Karpas-422 (cell line): ENCODE data around the gene PAX5. TPM values are rescaled to one million over a fixed set of nuclear protein-coding genes. Genes with fewer than 3 reads are reported as not detected.

Source experiments
- DNase-seq: peaks from one replicate; pipeline ENCODE4 v3.0.0-alpha.2; 2015
- H2AFZ ChIP-seq: fragments of 200-600 bp; sonication (generic); 2 replicates; pipeline ENCODE4 v1.6.1; 2014; ENCODE audit warnings: antibody characterized with exemption, low read length, mixed read lengths
- H3K27ac ChIP-seq: fragments of 200-600 bp; sonication (generic); 2 replicates; pipeline ENCODE4 v1.5.1; 2014; ENCODE audit warnings: mild to moderate bottlenecking, low read length, moderate library complexity
- H3K27me3 ChIP-seq: fragments of 200-600 bp; sonication (generic); 2 replicates; pipeline ENCODE4 v1.6.1; 2014; ENCODE audit warnings: low read length, mixed read lengths
- H3K36me3 ChIP-seq: fragments of 200-600 bp; sonication (generic); 2 replicates; pipeline ENCODE4 v1.6.1; 2014; ENCODE audit warnings: low read length, mixed read lengths; ENCODE audit not compliant: insufficient read depth
- H3K4me1 ChIP-seq: fragments of 200-600 bp; sonication (generic); 2 replicates; pipeline ENCODE4 v1.6.1; 2014; ENCODE audit warnings: mild to moderate bottlenecking, low read length, mixed read lengths
- H3K4me2 ChIP-seq: fragments of 200-600 bp; sonication (generic); 2 replicates; pipeline ENCODE4 v1.6.1; 2014; ENCODE audit warnings: low read length, low read depth, mild to moderate bottlenecking; ENCODE audit not compliant: poor library complexity, severe bottlenecking
- H3K4me3 ChIP-seq: fragments of 200-600 bp; sonication (generic); 2 replicates; pipeline ENCODE4 v1.5.1; 2014; ENCODE audit warnings: mild to moderate bottlenecking, antibody characterized with exemption, low read length, mixed read lengths
- H3K79me2 ChIP-seq: fragments of 200-600 bp; sonication (generic); 2 replicates; pipeline ENCODE4 v1.6.1; 2014; ENCODE audit warnings: mild to moderate bottlenecking, low read length, mixed read lengths
- H3K9ac ChIP-seq: fragments of 200-600 bp; sonication (generic); 2 replicates; pipeline ENCODE4 v1.6.0; 2014; ENCODE audit warnings: low read length
- H3K9me2 ChIP-seq: fragments of 200-600 bp; sonication (generic), shearing (Covaris generic); replicated peaks from 2 replicates; pipeline ENCODE4 v1.6.0; 2014; ENCODE audit warnings: mild to moderate bottlenecking, low read length, moderate library complexity; ENCODE audit not compliant: insufficient read depth
- H3K9me3 ChIP-seq: fragments of 300-700, 200-600 bp; sonication (generic); 2 replicates; pipeline ENCODE4 v1.6.1; 2014; ENCODE audit warnings: low read length, mixed read lengths
- H4K20me1 ChIP-seq: fragments of 200-600 bp; sonication (generic); 2 replicates; pipeline ENCODE4 v1.6.1; 2014; ENCODE audit warnings: mild to moderate bottlenecking, antibody characterized with exemption, low read length, low read depth; ENCODE audit not compliant: insufficient read depth
- total RNA-seq: library from RNA; depleted of rRNA; stranded (reverse); fragments of >200 nt; shearing (Covaris generic); gene quantifications from 2 replicates; pipeline ENCODE4 v1.2.3, GENCODE V29; 2014; ENCODE audit warnings: low replicate concordance

Gene PAX5
- total RNA-seq, 1 experiment from 2014 or later, result 88.9 TPM

DNA sequence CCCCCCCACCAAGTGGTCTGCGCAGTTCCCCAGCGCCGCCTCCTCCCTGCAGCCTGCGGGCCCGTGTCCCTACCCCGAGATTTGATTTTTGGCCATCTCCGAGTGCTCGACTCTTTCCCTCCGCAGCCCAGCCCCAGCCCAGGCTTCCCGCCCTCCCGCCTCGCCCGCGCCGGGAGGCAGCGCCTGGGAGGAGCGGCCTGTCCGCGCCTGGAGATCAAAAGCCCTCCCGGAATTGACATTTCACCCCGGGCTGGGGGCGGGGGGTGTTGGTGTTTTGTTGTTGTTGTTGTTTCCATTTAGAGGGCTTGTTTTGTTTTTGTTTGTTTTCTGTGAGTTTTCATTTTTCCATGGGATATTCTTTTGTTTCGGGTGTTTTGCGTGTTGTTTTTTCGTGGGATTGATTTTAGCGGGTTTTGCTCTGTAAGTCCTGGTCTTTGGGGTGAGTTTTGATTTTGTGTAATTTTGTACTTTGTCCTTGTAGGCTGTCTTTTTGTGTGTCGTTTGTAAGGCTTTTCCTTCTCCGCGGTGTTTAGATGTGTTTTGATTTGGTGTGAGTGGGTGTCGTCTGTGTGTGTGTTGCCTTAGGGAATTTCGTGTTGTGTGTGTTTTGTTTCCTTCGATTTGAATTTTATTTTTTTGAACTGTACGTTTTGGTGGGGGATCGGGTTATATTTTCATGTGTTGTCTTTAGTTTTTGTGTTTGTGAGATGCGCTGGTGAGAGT lies 1.7 kb upstream of the PAX5 start:
- H2AFZ ChIP-seq, result peak overlapping the region; percentile 16; the same call in 1 of the 2 replicates
- H3K9me2 ChIP-seq, result no peaks in the 10 kb centered on the region
- peak overlapping the region; percentile 92 for H3K9ac ChIP-seq
- H3K4me3 ChIP-seq, result peak overlapping the region; percentile 83
- no peaks in the 10 kb centered on the region for H3K36me3 ChIP-seq
- H4K20me1 ChIP-seq, result peaks cover 11% of the 10 kb centered on the region; the same call in 1 of the 2 replicates
- H3K79me2 ChIP-seq, result peaks cover 37% of the 10 kb centered on the region
- H3K4me2 ChIP-seq, result peak overlapping the region; percentile 97
- H3K27me3 ChIP-seq, result no peaks in the 10 kb centered on the region
- no peaks in the 10 kb centered on the region for H3K9me3 ChIP-seq
- peak overlapping the region; percentile 92 for H3K27ac ChIP-seq
- H3K4me1 ChIP-seq, result peaks cover 56% of the 10 kb centered on the region
- peak; percentile 75 for DNase-seq

DNA sequence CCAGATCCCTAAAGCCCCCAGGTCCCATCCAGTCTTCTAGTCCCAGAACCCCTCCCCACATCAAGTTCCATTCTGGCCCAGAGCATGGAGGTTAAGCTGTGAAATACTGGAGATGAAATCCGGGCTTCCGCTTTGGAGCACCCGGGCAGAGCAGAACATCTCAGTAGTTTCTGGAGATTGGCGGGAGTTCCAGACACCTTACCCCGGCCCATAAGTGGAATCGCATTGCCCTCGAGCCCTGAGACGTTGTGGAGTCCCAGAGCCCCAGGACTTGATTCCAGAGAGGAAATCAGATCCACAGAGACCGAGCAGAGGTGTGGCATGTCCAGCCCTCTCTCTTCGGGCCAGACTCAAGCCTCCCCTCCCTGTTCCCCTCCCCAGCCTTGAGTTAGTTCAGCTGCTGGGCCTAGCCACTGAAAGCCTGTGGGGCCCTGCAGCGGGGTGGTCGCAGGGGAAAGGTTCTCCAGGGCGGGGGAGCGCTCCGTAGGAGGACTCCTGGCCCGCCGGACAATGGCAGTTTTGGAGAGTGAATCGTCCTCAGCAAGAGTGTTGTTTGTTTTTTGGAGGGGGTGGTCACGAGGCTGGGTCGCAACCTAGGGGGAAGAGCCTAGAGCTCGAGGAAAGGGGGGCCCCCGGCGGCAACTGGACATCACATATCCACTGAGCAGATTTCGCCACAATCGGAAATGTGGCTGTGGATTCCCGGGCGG lies 1.0 kb upstream of the PAX5 start:
- Histone ChIP-seq H3K27me3 (no peaks in the 10 kb centered on the region), H3K9me2 (no peaks in the 10 kb centered on the region), H3K4me1 (peaks cover 63% of the 10 kb centered on the region), H4K20me1 (peaks cover 11% of the 10 kb centered on the region; the same call in 1 of the 2 replicates), H3K9ac (peak overlapping the region; percentile 92), H3K9me3 (no peaks in the 10 kb centered on the region), H3K36me3 (no peaks in the 10 kb centered on the region), H3K4me3 (peak overlapping the region; percentile 83), H3K4me2 (peak overlapping the region; percentile 97), H3K27ac (peak overlapping the region; percentile 92), H3K79me2 (peaks cover 44% of the 10 kb centered on the region), H2AFZ (peak overlapping the region; percentile 68; the same call in 1 of the 2 replicates)
- DNase-seq, result no peak

DNA sequence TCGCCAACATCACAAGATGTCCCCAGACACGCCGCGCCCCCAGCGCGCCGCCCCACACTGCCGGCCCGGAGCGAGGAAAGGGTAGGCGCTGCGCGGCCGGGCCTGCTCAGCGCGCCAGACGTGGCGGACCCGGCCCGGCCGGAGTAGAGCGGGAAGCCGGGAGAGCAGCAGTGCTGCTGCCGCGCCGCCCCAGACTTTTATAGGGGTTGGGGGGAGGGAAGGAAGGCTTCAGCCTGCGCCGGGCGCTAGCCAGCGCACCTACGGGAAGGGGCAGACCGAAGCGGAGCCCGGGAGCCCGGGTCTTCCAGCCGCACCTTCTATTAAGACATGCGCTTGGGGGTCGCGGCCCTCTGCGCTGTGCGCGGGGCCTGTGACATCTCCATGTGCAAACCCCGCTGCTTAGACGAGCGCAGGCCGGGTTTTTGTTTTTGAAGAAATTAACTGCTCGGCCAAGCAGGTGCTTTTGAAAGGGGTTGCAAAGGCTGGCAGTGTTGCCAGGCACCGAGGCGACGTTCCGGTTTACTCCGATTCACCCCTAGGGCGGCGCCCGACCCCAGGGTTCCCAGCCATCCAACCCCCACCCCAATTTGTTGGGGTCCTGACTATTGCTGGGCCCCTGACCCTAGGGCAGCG lies 353 bp upstream of the PAX5 start:
- DNase-seq, result peak; percentile 92
- Histone ChIP-seq H3K79me2 (peaks cover 51% of the 10 kb centered on the region), H3K36me3 (no peaks in the 10 kb centered on the region), H3K27ac (peak overlapping the region; percentile 92), H3K9me3 (no peaks in the 10 kb centered on the region), H3K4me2 (peak overlapping the region; percentile 97), H3K27me3 (no peaks in the 10 kb centered on the region), H3K9me2 (no peaks in the 10 kb centered on the region), H3K9ac (peak overlapping the region; percentile 92), H2AFZ (peak overlapping the region; percentile 68; the same call in 1 of the 2 replicates), H3K4me3 (peak overlapping the region; percentile 83), H4K20me1 (peaks cover 11% of the 10 kb centered on the region; the same call in 1 of the 2 replicates), H3K4me1 (peaks cover 70% of the 10 kb centered on the region)

DNA sequence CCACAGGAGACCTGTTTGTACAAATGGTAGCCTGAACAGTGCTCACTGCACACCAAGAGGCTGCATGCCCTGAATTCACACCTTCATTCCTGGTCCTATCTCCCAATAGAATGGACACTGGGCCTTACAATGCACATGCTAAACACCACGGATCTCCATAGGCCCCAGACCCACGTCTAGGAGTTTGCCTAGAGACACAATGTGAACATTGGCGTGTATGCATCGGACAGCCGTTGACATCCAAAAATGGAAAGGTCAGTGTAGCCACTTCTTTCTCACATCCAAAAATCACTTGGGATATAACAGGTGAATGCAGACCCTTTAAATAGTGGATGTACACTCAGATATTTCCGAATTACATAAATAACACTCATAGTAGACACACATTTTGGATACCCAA lies 927 bp downstream of the PAX5 start:
- Histone ChIP-seq H3K4me3 (peak overlapping the region; percentile 83), H3K27ac (peak overlapping the region; percentile 92), H3K4me1 (peaks cover 83% of the 10 kb centered on the region), H3K9me2 (no peaks in the 10 kb centered on the region), H3K27me3 (no peaks in the 10 kb centered on the region), H3K4me2 (peak overlapping the region; percentile 97), H3K79me2 (peaks cover 64% of the 10 kb centered on the region), H4K20me1 (peaks cover 11% of the 10 kb centered on the region; the same call in 1 of the 2 replicates), H3K9me3 (no peaks in the 10 kb centered on the region), H2AFZ (no peak overlapping the region), H3K36me3 (no peaks in the 10 kb centered on the region), H3K9ac (peak overlapping the region; percentile 92)
- DNase-seq, result peak; percentile 77

DNA sequence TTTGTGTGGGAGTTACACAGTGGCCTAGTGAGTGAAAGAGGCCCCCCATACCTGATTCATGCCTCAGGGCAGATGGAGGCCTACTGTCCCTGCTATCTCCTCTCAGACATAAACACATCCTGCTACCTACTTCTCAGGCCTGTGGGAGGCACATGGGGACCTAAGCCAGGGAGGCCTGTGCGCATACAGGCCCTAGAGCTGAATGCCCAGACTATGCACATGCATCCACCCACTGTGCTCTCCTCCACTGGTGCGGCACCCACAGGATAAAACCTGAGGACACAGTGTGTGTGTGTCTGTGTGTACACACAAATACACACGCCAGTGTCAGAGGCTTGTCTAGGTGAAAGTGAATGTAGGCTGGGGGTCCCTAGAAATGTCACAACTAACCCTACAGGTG lies 1.4 kb downstream of the PAX5 start:
- H3K36me3 ChIP-seq, result no peaks in the 10 kb centered on the region
- peaks cover 84% of the 10 kb centered on the region for H3K4me1 ChIP-seq
- H3K9me2 ChIP-seq, result no peaks in the 10 kb centered on the region
- peak overlapping the region; percentile 97 for H3K4me2 ChIP-seq
- H3K79me2 ChIP-seq, result peaks cover 67% of the 10 kb centered on the region
- peaks cover 11% of the 10 kb centered on the region; the same call in 1 of the 2 replicates for H4K20me1 ChIP-seq
- H3K9me3 ChIP-seq, result no peaks in the 10 kb centered on the region
- peak overlapping the region; percentile 92 for H3K27ac ChIP-seq
- H2AFZ ChIP-seq, result no peak overlapping the region
- DNase-seq, result peak; percentile 86
- H3K4me3 ChIP-seq, result peak overlapping the region; percentile 83
- H3K9ac ChIP-seq, result peak overlapping the region; percentile 92
- H3K27me3 ChIP-seq, result no peaks in the 10 kb centered on the region

DNA sequence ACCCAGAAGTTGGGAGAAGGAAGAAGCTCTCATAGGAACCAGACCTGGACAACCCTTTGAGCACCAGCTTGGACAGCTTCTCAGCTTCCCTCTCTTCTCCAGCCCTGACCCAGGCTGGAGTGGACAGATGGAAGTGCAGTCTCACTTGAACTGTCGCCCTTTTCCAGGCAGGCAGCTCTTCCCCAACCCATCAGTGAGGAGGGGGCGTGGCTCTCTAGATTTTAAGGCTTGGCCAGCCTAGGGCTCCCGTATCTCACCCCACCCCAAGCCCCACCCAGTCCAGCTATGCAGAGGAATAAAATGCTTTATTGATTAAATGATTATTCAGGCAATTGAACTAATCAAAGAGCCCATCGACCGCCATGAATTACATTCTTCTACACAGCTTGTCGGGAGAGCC lies 2.2 kb downstream of the PAX5 start:
- Histone ChIP-seq H3K27me3 (no peaks in the 10 kb centered on the region), H4K20me1 (peaks cover 11% of the 10 kb centered on the region; the same call in 1 of the 2 replicates), H3K4me1 (peaks cover 76% of the 10 kb centered on the region), H3K4me3 (peak overlapping the region; percentile 83), H3K79me2 (peaks cover 73% of the 10 kb centered on the region), H3K4me2 (peak overlapping the region; percentile 97), H3K9ac (peak overlapping the region; percentile 92), H3K36me3 (no peaks in the 10 kb centered on the region), H3K27ac (peak overlapping the region; percentile 92), H3K9me3 (no peaks in the 10 kb centered on the region), H3K9me2 (no peaks in the 10 kb centered on the region), H2AFZ (no peak overlapping the region)
- DNase-seq, result peak; percentile 75

DNA sequence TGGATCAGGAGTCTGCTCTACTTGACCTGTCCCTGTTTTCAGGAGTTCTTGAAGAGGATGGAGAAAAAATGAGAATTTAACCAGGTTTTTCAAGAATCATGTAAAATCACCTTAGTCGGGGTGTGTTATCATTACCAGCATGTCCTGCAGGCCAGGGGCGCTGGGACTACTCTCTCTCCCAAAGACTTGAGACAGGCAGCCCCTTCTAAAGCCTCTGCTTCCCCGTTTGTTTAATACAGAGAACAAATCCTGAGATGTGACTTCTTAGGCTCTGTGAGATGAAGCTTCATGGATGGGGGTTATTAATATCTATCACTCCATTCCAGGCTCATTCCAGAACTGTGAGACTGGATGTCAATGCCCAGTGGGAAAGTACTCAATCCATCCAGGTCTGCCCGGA lies 3.0 kb downstream of the PAX5 start:
- peak overlapping the region; percentile 92 for H3K27ac ChIP-seq
- H3K9ac ChIP-seq, result peak overlapping the region; percentile 92
- H2AFZ ChIP-seq, result no peak overlapping the region
- H3K79me2 ChIP-seq, result peaks cover 81% of the 10 kb centered on the region
- H3K4me3 ChIP-seq, result peak overlapping the region; percentile 83
- no peaks in the 10 kb centered on the region for H3K27me3 ChIP-seq
- no peaks in the 10 kb centered on the region for H3K9me2 ChIP-seq
- H3K4me1 ChIP-seq, result peaks cover 68% of the 10 kb centered on the region
- H4K20me1 ChIP-seq, result peaks cover 11% of the 10 kb centered on the region; the same call in 1 of the 2 replicates
- no peaks in the 10 kb centered on the region for H3K9me3 ChIP-seq
- DNase-seq, result no peak
- peak overlapping the region; percentile 97 for H3K4me2 ChIP-seq
- no peaks in the 10 kb centered on the region for H3K36me3 ChIP-seq

DNA sequence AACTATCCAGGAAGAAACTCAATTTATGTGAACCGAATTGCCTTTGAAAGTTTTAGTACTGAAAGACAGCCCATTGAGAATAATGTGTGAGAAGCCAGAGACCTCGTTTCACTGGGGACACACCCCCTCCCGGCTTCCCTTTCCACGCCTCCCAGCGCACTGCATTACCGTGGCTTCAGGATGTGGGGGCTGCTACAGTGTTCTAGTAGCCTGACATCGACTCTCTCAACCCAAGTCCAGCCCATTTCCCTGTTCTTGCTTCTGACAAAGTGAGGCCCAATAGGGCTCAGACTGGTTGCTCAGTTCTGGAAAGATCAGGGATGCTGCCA lies 3.5 kb downstream of the PAX5 start:
- peak overlapping the region; percentile 92 for H3K9ac ChIP-seq
- H3K27me3 ChIP-seq, result no peaks in the 10 kb centered on the region
- peak overlapping the region; percentile 92 for H3K27ac ChIP-seq
- H3K4me1 ChIP-seq, result peaks cover 63% of the 10 kb centered on the region
- H3K4me2 ChIP-seq, result peak overlapping the region; percentile 97
- peak overlapping the region; percentile 83 for H3K4me3 ChIP-seq
- peak; percentile 88 for DNase-seq
- no peaks in the 10 kb centered on the region for H3K9me3 ChIP-seq
- H3K36me3 ChIP-seq, result peaks cover 4% of the 10 kb centered on the region; the same call in 1 of the 2 replicates
- peaks cover 11% of the 10 kb centered on the region; the same call in 1 of the 2 replicates for H4K20me1 ChIP-seq
- H3K9me2 ChIP-seq, result no peaks in the 10 kb centered on the region
- H2AFZ ChIP-seq, result no peak overlapping the region
- peaks cover 86% of the 10 kb centered on the region for H3K79me2 ChIP-seq
